ENCODE results near the gene PDGFRB.

The PDGFRB gene

DNA sequence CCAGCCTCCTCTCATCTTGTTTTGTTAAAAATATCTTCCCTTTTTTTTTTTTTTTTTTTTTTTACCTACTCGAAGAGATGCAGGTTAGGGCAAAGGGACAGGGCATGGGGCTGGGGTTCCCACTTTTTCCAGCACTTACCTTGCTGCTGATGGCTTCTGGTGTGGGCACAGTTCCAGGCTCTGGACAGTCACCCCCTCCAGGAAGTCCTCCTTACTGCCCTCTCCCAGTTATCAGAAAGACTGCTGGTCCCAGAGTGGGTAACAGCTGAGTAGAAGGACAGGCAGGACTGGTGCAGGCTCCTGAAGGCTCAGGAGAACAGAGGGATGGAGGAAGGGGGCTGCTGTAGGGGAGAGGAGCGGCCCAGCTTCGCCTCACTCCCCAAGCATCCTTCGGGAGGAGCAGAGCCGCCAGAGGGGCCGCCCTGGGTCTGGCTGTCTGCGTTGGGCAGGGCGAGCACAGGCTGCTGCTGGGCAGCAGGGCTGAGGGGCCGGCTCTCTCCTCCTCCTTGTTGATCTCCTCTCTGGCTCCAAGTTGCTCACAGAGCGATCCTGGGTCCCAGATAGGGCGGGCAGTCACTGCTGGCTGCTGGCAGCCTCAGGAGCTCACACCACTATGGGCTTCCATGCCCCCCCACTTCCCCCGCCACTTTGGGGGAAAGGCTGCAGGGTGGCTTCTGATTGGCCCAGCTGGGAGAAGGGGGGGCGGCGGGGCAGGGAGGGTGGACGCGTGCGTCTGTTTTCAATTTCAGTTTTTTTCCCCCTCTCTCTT is at the start of gene PDGFRB:
TSS of gene PDGFRB (minus strand) at position 588 of the 769 bp plus-strand sequence. CDS start 18,798 bp downstream, outside the sequence.
- DNase-seq, result no peak

DNA sequence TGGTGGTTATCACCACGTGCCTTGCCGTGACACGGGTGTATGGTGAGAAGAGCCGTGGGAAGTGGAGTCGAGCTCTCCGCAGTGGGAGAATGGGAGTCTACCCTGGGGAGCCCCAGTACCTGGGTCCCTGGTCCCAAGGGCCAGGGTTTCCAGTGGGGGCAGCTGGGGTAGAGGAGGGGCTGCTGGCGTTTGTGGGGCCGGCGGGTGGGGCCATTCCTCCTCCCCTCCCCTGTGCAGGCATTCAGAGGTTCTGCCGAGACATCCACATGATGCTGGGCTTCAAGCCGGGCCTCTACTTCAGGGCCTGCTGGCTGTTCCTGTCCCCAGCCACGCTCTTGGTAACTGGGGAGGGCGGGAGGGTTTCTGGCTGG is 48.9 kb upstream of the PDGFRB start:
- DNase-seq, result no peak

DNA sequence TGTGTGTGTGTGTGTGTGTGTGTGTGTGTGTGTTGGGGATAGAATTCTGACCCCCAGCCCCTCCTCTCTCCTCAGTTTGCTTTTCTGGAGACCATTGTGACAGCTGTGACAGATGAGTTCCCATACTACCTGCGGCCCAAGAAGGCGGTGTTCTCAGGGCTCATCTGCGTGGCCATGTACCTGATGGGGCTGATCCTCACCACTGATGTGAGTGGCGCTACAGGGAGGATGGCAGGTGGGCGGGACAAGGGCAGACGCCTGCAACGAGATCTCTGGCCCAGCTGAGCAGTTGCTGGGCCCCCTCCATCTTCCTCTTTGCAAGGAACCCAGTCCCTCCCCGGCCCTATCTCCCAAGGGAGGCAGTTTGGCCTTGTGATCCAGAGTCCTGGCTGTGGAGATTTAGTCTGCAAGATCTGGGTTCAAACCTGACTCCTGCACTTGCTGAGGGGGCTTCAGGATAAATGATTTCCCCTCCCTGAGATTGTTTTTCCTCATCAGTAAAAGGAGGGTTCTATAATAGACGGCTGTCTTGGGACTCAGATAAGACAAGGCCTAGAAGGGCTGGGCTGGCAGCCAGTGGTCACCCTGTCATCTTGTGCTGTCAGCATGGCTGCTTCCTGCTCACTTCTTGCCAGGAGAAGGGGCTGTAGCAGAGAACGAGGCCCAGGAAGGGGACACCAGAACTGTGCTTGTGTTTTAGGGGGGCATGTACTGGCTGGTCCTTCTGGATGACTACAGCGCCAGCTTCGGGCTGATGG is 48.4 kb upstream of the PDGFRB start:
- no peak for DNase-seq

DNA sequence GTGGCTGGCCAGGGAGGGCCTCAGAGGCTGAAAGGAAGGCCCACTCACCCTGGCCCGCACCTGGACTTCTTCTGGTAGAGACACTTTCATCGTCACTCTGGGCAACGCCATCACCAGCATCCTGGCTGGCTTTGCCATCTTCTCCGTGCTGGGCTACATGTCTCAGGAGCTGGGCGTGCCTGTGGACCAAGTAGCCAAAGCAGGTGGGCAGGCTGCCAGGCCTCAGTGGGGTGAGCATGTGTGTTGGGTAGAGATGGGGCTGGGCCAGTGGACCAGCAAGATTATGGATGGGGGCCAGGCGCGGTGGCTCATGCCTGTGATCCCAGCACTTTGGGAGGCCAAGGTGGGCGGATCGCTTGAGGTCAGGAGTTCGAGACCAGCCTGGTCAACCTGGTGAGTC is 46.9 kb upstream of the PDGFRB start:
- DNase-seq, result no peak

DNA sequence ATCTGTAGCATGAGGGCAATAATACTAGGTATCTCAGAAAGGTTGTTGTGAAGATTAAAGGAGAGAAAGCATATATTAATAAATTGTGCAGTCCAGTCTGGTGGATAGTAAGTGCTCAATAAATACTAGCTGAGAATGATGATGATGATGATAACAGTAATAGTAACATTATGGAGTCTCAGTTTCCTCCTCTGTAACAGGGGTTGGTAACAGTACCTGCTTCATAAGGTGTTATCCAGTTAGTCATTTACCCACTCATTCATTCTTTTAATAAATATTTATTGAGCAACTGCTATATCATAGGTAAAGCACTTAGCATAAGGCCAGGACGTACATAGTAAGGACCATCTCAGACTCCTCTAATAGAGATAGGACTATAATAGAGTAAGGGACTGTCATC is 41.8 kb upstream of the PDGFRB start:
- DNase-seq, result no peak

DNA sequence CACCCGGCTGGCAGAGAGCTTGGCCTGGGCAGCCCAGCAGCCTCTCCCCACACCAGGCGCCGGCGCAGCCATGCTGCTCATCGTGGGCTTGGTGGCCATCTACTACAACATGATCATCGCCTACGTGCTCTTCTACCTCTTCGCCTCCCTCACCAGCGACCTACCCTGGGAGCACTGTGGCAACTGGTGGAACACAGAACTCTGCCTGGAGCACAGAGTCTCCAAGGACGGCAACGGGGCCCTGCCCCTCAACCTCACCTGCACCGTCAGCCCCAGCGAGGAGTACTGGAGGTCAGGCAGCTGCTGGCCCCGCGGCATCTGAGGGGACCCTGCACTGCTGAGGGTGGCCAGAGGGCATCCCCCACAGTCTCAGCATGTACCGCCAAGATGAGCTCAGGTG is 41.3 kb upstream of the PDGFRB start:
- DNase-seq, result no peak

DNA sequence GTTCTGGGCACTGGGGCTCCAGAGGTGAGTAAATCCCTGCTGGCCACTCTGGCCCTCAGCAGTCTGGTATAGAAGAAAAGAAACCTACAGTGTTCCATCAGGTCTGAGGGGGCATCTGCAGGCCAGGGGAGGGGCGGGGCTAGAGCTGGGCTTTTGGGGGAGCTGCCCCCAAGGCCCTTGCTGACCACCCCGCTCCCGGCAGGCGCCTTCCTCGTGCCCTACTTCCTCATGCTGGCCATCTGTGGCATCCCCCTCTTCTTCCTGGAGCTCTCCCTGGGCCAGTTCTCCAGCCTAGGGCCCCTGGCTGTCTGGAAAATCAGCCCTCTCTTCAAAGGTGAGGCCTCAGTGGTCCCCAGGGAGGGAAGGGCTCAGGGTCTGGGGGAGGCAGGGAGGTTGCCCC is 40.9 kb upstream of the PDGFRB start:
- DNase-seq, result no peak

DNA sequence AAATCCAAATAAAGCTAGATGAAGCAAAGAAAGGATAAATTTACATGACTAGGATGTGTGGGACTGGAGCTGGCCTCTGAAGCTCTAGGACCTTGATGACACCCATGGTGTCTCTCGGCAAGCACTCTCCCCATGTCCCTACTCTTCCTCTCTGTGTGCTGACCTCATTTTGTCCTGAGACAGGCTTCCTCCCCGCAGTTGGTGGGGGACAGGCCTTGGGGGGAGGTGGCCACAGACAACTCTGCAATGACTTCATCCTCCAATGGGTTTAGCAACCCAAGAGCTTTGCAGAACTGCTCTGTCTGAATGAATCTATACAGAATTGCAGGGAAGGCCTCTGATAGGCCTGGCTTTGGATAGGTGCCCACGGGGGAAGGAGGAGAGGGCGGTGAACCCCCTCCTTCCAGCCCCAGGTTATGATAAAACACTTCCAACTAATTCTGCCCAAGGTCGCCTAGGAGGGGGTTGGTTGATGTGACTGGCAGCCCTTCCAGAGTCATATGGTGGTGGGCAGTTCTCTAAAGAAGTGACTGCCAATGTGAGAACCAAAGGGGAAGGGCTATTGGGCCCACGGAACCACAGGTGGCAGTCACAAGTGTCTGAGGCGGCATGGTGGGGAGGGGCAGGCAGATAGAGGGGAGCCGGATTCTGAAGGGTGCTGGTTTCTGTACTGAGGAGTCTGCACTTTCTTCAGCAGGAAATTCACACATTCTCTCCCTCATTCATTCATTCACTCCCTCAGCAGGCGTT is 40.3 kb upstream of the PDGFRB start:
- DNase-seq, result no peak

DNA sequence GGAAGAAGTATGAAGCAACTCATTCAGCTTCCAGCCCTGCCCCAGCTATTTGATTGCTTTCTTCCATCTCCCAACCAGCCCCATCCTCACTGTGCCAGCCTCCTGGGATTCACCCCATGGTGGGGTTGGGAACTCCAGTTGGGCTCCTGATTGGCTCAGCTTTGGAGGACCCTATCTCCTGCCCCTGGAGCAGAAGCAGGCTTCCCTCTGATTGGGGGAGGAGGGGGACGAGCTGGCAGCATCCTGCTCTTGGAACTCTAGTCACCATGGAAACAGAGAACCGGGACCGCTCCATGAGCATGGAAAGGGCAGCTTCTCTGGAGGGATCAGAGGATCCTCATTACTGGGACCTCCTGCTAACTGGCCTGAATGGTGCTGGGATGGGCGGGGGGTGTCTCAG is 36.8 kb upstream of the PDGFRB start:
- no peak for DNase-seq

DNA sequence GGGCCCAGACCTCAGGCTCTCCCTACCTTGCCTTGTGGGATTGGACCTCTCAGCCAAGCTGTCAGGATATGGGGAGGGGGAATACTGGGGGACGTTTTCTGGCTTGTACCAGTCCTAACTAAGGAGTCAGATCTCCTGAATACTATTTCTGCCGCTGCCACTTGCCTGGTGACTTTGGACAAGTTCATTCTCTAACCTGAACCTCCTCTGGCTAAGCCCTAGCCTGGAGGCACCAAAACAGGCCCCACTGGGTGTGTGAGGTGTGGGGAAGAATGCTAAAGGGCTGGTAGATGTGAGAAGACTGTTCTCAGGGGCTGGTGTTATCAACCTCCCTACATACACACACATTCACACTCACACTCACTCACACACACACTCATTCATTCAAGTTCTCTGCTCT is 35.3 kb upstream of the PDGFRB start:
- DNase-seq, result no peak

DNA sequence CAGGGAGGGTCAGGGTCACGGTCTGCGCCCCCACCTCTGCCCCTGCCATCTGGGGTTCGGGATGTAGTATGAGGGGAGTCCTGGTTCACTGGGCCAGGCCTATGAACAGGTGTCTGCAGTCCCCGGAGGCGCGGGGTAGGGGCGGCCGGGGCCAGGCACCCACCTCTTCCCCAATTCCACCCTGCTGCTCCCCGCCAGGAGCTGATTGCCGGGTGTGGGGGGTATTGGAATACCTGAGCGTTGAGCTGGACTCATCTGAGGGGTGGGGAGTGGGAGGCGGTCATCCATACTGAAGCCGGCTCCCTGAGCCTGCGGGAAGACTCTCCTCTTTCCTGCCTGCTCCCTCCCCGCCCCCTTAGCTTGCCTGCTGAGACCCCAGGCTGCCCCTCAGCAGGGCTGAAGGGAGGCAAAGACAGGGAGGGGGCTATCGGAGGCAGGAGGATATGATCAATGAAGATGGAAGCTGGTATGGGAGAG is 34.9 kb upstream of the PDGFRB start:
- DNase-seq, result no peak

DNA sequence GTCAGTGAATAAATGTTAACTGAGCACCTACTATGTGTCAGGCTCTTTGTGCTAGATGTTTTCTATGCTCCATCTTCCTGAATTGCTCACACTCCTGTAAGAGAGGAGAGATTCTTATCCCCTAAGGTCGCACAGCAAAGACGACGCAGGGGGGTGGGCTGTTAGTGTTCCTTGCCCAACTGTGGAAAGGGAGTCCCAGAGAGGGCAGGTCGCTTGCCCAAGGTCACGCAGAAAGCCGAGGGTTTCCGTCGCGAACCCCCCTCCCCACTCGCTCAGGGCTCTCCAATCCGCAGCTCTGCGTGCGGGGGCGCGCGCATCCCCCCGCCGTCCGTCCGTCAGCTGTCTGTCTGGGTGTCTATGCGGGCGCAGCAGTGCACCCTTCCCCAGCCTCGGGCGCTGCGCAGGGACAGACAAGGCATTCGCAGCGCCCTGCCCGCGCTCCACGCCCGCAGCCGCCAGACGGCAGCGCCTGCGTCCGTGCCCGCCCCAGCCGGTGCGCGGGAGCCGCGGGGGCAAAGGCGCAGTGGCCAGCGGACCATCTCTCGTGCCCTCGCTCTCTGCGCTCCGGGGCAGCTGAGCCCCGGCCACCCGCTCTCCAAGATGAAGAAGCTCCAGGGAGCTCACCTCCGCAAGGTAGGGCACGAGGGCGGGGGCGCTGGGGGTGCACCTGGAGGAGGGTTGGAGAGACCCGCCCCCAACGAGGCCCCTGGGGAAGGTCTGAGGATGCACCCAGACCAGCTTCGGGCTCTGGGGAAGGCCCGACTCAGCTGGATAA is 34.3 kb upstream of the PDGFRB start, which contains the start of gene SLC6A7:
TSS of gene SLC6A7 (plus strand) at position 335 of the 775 bp plus-strand sequence. CDS start at position 601, 266 bp downstream.
- DNase-seq, result no peak

DNA sequence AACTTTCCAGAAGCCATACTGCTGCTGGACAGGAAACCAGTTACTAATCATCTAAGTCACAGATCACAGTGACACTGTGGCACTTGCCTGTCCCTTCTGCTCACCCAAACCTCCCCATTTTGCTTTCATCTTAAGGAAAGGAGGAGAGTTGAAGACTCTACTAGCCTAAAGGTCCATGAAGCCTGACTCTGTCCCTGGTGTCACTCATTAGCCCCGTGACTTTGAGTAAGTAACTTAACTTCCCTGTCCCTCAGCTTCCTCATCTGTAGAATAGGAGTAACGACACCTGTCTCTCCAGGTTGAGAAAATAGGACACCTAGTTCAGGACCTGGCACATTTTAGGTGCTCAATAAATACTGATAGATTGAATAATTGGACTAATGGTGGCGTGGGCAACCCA is 33.7 kb upstream of the PDGFRB start:
- DNase-seq, result no peak

DNA sequence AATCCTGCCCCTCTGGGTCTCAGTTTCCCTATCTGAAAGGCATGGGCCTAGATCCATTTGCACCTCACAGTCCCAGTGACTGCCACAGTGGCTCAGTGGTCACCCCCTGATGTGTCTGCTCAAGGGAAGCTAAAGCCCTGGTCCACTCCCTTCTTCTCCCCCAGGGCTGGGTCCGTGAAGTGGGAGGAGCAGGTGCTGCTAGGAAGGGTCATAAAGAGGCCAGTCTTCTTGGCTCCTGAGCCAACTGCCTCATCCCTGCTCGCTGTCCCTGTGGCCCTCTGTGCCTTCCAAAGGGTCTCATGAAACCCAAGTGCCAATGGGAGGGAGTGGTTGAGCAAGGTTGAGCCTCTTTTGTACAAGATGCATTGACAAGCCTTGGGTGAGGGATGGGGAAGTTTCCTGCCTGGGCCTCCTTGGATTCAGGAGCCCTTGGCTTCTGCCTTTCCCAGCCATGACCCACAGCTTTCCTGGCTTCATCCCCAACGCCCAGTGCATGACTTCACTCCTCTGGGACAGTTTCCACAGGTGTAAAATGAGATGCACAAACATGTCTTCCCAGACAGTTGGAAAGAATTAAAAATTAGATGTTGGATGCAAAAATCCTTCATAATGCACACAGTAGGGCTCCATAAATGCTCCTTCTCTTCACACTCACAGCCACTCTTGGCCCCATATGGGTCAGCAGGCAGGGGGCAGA is 32.6 kb upstream of the PDGFRB start:
- no peak for DNase-seq

DNA sequence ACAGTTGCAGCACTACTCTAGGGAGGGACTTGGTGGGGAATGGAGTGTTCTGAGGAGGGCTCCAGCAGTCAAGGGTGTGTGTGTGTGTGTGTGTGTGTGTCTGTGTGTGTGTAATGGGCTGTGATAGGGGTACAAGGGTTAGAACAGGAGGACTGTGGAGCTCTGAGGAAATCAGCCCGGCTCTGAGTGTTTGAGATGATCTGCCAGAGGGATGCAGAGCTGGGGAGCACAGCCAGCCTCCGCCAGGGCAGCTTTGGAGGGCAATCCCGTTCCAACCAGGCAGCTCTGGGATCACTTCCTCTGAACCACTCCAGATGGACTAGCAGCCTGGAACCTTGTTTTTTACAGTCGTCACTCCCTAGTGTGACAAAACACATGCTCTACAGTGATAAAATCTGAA is 31.3 kb upstream of the PDGFRB start:
- DNase-seq, result no peak

DNA sequence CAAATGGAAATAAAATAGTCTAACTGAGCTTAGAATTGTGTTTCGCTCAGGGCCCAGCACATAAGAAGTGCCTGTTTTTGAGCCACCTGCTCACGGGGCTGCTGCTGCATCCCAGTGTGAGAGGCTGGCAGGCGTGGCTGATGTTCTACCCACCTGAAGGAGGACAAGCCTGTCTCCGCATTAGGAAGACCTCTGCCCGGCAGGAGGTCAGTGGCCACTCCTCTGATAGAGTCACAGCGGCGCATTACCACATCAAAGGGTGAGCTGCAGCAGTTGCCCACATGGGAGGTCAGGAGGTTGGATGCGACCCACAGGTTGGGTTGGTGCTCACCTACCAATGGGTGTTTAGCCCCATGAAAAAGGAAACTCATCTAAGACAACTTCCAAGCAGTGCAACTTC is 30.5 kb upstream of the PDGFRB start:
- no peak for DNase-seq

DNA sequence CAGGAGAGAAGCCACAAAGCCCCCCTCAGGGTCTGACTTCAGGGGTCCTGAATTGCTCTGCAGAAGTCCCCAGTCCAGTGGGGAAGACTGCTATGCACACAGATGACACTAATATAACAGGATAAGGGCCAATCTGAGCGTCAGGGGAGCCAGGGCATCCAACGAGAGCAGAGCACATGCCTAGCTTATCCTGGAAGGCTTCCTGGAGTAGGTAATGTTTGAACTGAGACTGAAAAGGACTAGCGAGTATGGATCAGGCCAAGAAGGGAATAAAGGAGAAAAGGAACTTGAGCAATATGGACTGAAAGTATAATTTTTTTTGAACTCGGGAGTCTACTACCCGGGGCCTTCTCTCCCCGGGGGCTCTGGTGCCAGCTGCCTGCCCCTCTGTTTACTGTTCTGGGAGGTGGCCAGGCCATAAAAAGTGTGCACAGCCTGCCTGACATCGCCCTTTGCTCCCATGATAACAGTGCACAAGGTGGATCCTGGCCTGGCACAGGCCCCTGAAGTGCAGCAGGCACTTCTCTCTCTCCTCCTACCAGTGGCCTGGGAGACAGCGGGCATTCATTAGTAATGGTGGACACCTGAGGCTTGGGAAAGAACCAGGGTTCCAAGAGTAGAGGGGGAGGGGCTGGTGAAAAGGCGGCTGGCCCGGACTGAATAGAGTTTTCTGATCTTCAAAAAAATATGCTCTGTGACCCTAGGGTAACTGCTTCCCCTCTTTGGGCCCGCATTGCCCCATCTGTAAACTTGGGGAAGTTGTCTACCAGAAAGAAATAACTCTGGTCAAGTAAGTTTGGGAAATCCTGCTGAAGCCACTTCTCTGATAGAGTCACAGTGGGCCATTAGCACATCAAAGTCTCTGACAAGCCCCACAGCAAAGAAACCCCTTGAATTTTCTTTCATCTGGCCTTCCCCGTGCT is 29.6 kb upstream of the PDGFRB start:
- DNase-seq, result no peak

DNA sequence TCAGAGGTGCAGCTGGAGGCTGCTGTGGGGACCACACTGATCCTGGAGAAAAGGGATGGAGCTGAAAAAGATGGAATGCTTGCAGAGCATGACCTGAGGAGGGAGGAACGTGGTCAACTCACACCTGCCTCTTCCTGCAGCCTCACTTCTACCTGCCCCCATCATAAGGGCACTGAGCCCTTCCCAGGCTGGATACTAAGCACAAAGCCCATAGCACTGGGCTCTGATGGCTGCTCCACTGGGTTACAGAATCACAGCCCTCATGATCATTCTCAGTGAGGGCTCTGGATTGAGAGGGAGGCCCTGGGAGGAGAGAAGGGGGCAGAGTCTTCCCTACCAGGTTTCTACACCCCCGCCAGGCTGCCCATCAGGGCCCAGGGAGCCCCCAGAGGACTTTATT is 28.4 kb upstream of the PDGFRB start:
- no peak for DNase-seq

DNA sequence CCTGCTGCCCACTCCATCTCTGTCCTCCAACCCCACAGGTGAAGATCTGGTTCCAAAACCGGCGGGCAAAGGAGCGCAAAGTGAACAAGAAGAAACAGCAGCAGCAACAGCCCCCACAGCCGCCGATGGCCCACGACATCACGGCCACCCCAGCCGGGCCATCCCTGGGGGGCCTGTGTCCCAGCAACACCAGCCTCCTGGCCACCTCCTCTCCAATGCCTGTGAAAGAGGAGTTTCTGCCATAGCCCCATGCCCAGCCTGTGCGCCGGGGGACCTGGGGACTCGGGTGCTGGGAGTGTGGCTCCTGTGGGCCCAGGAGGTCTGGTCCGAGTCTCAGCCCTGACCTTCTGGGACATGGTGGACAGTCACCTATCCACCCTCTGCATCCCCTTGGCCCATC is 27.8 kb upstream of the PDGFRB start:
- DNase-seq, result no peak

DNA sequence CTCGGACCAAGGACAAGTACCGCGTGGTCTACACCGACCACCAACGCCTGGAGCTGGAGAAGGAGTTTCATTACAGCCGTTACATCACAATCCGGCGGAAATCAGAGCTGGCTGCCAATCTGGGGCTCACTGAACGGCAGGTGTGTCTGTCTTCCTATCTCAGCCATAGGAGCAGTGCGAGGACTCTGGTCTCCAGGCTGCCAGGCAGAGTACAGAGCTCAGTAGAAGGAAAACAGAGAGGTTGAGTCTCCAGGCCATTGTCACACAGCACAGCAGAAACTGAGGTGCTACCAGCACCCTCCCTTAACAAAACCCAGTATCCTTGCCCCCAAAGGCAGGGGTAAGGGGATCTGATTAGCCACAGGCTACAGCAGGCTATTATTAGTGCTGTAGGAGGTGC is 27.1 kb upstream of the PDGFRB start:
- no peak for DNase-seq
